ENCODE data around the gene ITCH.

DNA sequence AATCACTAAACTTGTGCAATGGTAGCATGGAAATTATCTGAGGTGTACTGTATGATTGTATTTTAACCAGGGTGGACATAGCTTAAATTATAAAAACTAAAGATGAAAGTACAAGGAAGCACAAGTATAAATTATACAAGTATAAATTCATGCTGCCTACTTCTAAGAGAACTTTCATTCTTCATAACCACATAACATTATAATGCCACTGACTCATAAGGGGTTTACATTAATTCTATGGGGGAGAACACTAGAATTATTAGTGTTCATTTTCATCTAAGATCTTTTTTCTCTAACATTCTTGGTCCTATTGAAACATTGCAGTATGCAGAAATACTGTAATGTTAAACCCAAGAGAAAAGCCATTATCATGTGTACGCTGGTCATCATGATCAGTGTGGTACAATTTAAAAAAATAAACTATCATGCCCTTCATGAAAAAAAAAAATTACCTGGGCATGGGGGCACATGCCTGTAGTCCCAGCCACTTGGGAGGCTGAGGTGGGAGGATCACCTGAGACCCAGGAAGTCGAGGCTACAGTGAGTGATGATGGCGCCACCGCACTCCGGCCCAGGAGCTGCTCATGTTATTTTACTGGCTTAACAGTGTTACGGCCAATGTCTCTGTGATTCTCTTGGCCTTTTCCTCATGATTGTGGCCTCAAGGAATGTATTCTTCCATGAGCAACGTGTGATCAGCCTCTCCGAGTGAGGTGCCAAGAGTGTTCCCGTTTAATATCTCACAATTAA, 34.0 kb upstream of the ITCH start:
- TF ChIP-seq, protein P1, sequence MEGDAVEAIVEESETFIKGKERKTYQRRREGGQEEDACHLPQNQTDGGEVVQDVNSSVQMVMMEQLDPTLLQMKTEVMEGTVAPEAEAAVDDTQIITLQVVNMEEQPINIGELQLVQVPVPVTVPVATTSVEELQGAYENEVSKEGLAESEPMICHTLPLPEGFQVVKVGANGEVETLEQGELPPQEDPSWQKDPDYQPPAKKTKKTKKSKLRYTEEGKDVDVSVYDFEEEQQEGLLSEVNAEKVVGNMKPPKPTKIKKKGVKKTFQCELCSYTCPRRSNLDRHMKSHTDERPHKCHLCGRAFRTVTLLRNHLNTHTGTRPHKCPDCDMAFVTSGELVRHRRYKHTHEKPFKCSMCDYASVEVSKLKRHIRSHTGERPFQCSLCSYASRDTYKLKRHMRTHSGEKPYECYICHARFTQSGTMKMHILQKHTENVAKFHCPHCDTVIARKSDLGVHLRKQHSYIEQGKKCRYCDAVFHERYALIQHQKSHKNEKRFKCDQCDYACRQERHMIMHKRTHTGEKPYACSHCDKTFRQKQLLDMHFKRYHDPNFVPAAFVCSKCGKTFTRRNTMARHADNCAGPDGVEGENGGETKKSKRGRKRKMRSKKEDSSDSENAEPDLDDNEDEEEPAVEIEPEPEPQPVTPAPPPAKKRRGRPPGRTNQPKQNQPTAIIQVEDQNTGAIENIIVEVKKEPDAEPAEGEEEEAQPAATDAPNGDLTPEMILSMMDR (IDR thresholded peaks at IDR 0.05) = no peak
- no peak for TF ChIP-seq POLR2A (IDR thresholded peaks at IDR 0.05)
- no peak for TF ChIP-seq EP300 (IDR thresholded peaks at IDR 0.05)
- TF ChIP-seq POLR2AphosphoS5 (IDR thresholded peaks at IDR 0.05) = no peak

Measured in sigmoid colon (tissue), 4 donors.